HepG2 (cell line): ENCODE measurements around the gene APC2. TPM values are rescaled to one million over a fixed set of nuclear protein-coding genes. Genes with fewer than 3 reads are reported as not detected.

ENCODE experiments used
- DPF2 ChIP-seq: sonication (generic); formaldehyde crosslinking; IDR thresholded peaks from 2 replicates; pipeline ENCODE4 v1.4.0; 2020; ENCODE audit warnings: mild to moderate bottlenecking, low read depth, missing genetic modification reagents, borderline replicate concordance
- GATAD2A ChIP-seq: IDR thresholded peaks from 2 replicates; pipeline ENCODE4 v1.6.1; 2016
- GZF1 ChIP-seq: sonication (generic); formaldehyde crosslinking; IDR thresholded peaks from 2 replicates; pipeline ENCODE4 v1.5.1; 2020; ENCODE audit warnings: mild to moderate bottlenecking, missing genetic modification reagents
- HCFC1 ChIP-seq: fragments of 150-350 bp; IDR thresholded peaks from 2 replicates; pipeline ENCODE4 v1.6.1; 2014; ENCODE audit warnings: low read depth, low read length
- MAFG ChIP-seq: sonication (generic); formaldehyde crosslinking; IDR thresholded peaks from 2 replicates; pipeline ENCODE4 v1.5.1; 2020; ENCODE audit warnings: mild to moderate bottlenecking, missing genetic modification reagents
- NFRKB ChIP-seq: fragments of 450-650 bp; IDR thresholded peaks from 2 replicates; pipeline ENCODE4 v1.6.1; 2017
- PHB2 ChIP-seq: fragments of 450-650 bp; IDR thresholded peaks from 2 replicates; pipeline ENCODE4 v1.6.1; 2018; ENCODE audit not compliant: partially characterized antibody
- RFXAP ChIP-seq: sonication (generic); formaldehyde crosslinking; IDR thresholded peaks from 2 replicates; pipeline ENCODE4 v1.4.0; 2020; ENCODE audit warnings: missing genetic modification reagents, borderline replicate concordance
- SOX6 ChIP-seq, 2 experiments: fragments of 450-650 bp in 1 of 2; sonication (generic) in 1 of 2; formaldehyde crosslinking in 1 of 2; IDR thresholded peaks; 2 replicates each; pipeline versions ENCODE4 v1.4.0 to v1.6.1; 2017 to 2020; ENCODE audit warnings: antibody characterized with exemption in 1 of 2, mild to moderate bottlenecking in 1 of 2, missing genetic modification reagents in 1 of 2
- ZBTB3 ChIP-seq: sonication (generic); formaldehyde crosslinking; IDR thresholded peaks from 2 replicates; pipeline ENCODE4 v1.4.0; 2020; ENCODE audit warnings: low read depth, mild to moderate bottlenecking, moderate library complexity, missing genetic modification reagents, borderline replicate concordance
- ZHX1 ChIP-seq: sonication (generic); formaldehyde crosslinking; IDR thresholded peaks from 2 replicates; pipeline ENCODE4 v1.8.1; 2022; ENCODE audit warnings: low read depth, mild to moderate bottlenecking, missing genetic modification reagents
- ZNF569 ChIP-seq: sonication (generic); formaldehyde crosslinking; IDR thresholded peaks from 2 replicates; pipeline ENCODE4 v1.5.0; 2020; ENCODE audit warnings: mild to moderate bottlenecking, missing genetic modification reagents, moderate library complexity, borderline replicate concordance
- ZNF672 ChIP-seq: sonication (generic); formaldehyde crosslinking; IDR thresholded peaks from 2 replicates; pipeline ENCODE4 v1.8.1; 2022; ENCODE audit warnings: missing genetic modification reagents
- ZNF850 ChIP-seq: sonication (generic); formaldehyde crosslinking; conservative IDR thresholded peaks from 2 replicates; pipeline ENCODE4 v1.9.0; 2021; ENCODE audit warnings: mild to moderate bottlenecking, missing genetic modification reagents
- ZXDC ChIP-seq: sonication (generic); formaldehyde crosslinking; IDR thresholded peaks from 2 replicates; pipeline ENCODE4 v1.5.0; 2020; ENCODE audit warnings: mild to moderate bottlenecking, missing genetic modification reagents
- polyA plus RNA-seq, 8 experiments: library from polyadenylated mRNA; depleted of rRNA in 3 of 8; stranded (reverse) in 7 of 8; unstranded in 1 of 8; fragments of >200 nt; fragmentation: Illumina TruSeq in 4 of 8; extraction: Trizol in 4 of 8; gene quantifications; 2 replicates each; pipeline versions ENCODE4 v1.2.1 to v1.2.3, GENCODE V29; 2011 to 2016; ENCODE audit warnings: low read depth in 4 of 8, missing spikeins in 1 of 8, mixed read lengths in 1 of 8; ENCODE audit not compliant: insufficient read depth in 1 of 8
- total RNA-seq, 5 experiments: library from RNA; depleted of rRNA; stranded (reverse); fragments of >200 nt; fragmentation: Illumina TruSeq; extraction: Trizol; gene quantifications; 2 replicates each; pipeline ENCODE4 v1.2.3, GENCODE V29; 2016; ENCODE audit warnings: low read depth in 1 of 5
- TF ChIP-seq, protein P1 (sequence below): sonication (generic); formaldehyde crosslinking; IDR thresholded peaks from 2 replicates; pipeline ENCODE4 v1.5.0; 2020; ENCODE audit warnings: missing genetic modification reagents, mild to moderate bottlenecking, borderline replicate concordance
- TF ChIP-seq, protein P2 (sequence below): sonication (generic); formaldehyde crosslinking; IDR thresholded peaks from 2 replicates; pipeline ENCODE4 v1.5.1; 2020; ENCODE audit warnings: missing genetic modification reagents, mild to moderate bottlenecking, borderline replicate concordance
- TF ChIP-seq, protein P3 (sequence below): sonication (generic); formaldehyde crosslinking; IDR thresholded peaks from 2 replicates; pipeline ENCODE4 v1.8.0; 2022; ENCODE audit warnings: missing genetic modification reagents, mild to moderate bottlenecking, borderline replicate concordance

Gene APC2
- total and polyA plus RNA-seq, 2 of the 13 experiments (the other 11 are each of a cell fraction or from before 2014, with no cell fraction given): 0.08 to 0.22 TPM

- no peak for TF ChIP-seq ZNF850 (CRISPR knock-in tag)
- TF ChIP-seq, protein P1, sequence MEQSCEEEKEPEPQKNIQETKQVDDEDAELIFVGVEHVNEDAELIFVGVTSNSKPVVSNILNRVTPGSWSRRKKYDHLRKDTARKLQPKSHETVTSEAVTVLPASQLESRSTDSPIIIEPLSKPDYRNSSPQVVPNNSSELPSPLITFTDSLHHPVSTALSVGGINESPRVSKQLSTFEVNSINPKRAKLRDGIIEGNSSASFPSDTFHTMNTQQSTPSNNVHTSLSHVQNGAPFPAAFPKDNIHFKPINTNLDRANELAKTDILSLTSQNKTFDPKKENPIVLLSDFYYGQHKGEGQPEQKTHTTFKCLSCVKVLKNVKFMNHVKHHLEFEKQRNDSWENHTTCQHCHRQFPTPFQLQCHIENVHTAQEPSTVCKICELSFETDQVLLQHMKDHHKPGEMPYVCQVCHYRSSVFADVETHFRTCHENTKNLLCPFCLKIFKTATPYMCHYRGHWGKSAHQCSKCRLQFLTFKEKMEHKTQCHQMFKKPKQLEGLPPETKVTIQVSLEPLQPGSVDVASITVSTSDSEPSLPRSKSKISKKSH (CRISPR knock-in tag): no peak
- TF ChIP-seq HCFC1: no peak
- no peak for TF ChIP-seq ZHX1 (CRISPR knock-in tag)
- TF ChIP-seq PHB2: no peak
- TF ChIP-seq ZBTB3 (CRISPR knock-in tag): 0 out of 2 replicates have a peak, but pooled peaks have one; percentile 61
- no peak for TF ChIP-seq RFXAP
- peak; percentile 96 for TF ChIP-seq ZXDC (CRISPR knock-in tag)
- TF ChIP-seq, protein P2, sequence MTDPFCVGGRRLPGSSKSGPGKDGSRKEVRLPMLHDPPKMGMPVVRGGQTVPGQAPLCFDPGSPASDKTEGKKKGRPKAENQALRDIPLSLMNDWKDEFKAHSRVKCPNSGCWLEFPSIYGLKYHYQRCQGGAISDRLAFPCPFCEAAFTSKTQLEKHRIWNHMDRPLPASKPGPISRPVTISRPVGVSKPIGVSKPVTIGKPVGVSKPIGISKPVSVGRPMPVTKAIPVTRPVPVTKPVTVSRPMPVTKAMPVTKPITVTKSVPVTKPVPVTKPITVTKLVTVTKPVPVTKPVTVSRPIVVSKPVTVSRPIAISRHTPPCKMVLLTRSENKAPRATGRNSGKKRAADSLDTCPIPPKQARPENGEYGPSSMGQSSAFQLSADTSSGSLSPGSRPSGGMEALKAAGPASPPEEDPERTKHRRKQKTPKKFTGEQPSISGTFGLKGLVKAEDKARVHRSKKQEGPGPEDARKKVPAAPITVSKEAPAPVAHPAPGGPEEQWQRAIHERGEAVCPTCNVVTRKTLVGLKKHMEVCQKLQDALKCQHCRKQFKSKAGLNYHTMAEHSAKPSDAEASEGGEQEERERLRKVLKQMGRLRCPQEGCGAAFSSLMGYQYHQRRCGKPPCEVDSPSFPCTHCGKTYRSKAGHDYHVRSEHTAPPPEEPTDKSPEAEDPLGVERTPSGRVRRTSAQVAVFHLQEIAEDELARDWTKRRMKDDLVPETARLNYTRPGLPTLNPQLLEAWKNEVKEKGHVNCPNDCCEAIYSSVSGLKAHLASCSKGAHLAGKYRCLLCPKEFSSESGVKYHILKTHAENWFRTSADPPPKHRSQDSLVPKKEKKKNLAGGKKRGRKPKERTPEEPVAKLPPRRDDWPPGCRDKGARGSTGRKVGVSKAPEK (CRISPR knock-in tag): no peak
- no peak for TF ChIP-seq ZNF569 (CRISPR knock-in tag)
- TF ChIP-seq DPF2 (CRISPR knock-in tag): peak; percentile 51
- TF ChIP-seq, protein P3, sequence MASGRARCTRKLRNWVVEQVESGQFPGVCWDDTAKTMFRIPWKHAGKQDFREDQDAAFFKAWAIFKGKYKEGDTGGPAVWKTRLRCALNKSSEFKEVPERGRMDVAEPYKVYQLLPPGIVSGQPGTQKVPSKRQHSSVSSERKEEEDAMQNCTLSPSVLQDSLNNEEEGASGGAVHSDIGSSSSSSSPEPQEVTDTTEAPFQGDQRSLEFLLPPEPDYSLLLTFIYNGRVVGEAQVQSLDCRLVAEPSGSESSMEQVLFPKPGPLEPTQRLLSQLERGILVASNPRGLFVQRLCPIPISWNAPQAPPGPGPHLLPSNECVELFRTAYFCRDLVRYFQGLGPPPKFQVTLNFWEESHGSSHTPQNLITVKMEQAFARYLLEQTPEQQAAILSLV (CRISPR knock-in tag): no peak
- TF ChIP-seq SOX6 (IDR thresholded peaks at IDR 0.05): no peak
- peak; percentile 66 for TF ChIP-seq SOX6 (CRISPR knock-in tag; IDR thresholded peaks at IDR 0.05)
- no peak for TF ChIP-seq GZF1 (CRISPR knock-in tag)
- no peak for TF ChIP-seq MAFG (CRISPR knock-in tag)
- TF ChIP-seq NFRKB: no peak
- TF ChIP-seq GATAD2A: peak; percentile 52; the same call in 1 of the 2 replicates
- no peak for TF ChIP-seq ZNF672 (CRISPR knock-in tag)
Observed at GRCh38 chr19:1424192-1424955, 25.5 kb upstream of the APC2 start (continued).
